DMS153 treated with DMSO at 0.1 percent for 48 hours (cell line): ENCODE measurements around the gene MYH3.

Experiments used
- DNase-seq: peaks from one replicate; lab custom pipeline; 2025; ENCODE audit not compliant: unreplicated experiment; lab: John Stamatoyannopoulos, UW

Gene MYH3

GRCh38 chr17:10649602-10650001 is 7.5 kb downstream of the MYH3 start:
- no peak for DNase-seq

- no peak for DNase-seq
Measured at GRCh38 chr17:10648956-10649355, 8.2 kb downstream of the MYH3 start.

- no peak for DNase-seq
Measured at GRCh38 chr17:10648381-10648780, 8.7 kb downstream of the MYH3 start.

- peak; percentile 1 for DNase-seq
Measured at GRCh38 chr17:10646392-10646990, 10.6 kb downstream of the MYH3 start.

- no peak for DNase-seq
Measured at GRCh38 chr17:10640475-10640874, 16.6 kb downstream of the MYH3 start.

- DNase-seq, result no peak
Measured at GRCh38 chr17:10638151-10638550, 19.0 kb downstream of the MYH3 start.

- no peak for DNase-seq
Measured at GRCh38 chr17:10635290-10635689, 21.8 kb downstream of the MYH3 start.

GRCh38 chr17:10633738-10634379 is 23.2 kb downstream of the MYH3 start:
- no peak for DNase-seq

GRCh38 chr17:10631701-10632100 is 25.4 kb downstream of the MYH3 start:
- no peak for DNase-seq

GRCh38 chr17:10631048-10631700 is 25.9 kb downstream of the MYH3 start:
- DNase-seq, result no peak

- no peak for DNase-seq
Measured at GRCh38 chr17:10629706-10630105, 27.4 kb downstream of the MYH3 start.

- DNase-seq, result no peak
Measured at GRCh38 chr17:10628756-10629155, 28.4 kb downstream of the MYH3 start.

GRCh38 chr17:10626390-10626789 is 30.7 kb downstream of the MYH3 start:
- DNase-seq, result no peak

GRCh38 chr17:10624969-10625368 is 32.1 kb downstream of the MYH3 start:
- no peak for DNase-seq

GRCh38 chr17:10623737-10624338 is 33.3 kb downstream of the MYH3 start:
- DNase-seq, result no peak

- DNase-seq, result no peak
Measured at GRCh38 chr17:10622617-10623485, 34.3 kb downstream of the MYH3 start.

- DNase-seq, result no peak
Measured at GRCh38 chr17:10621397-10621796, 35.7 kb downstream of the MYH3 start.

- no peak for DNase-seq
Measured at GRCh38 chr17:10620823-10621222, 36.3 kb downstream of the MYH3 start.

GRCh38 chr17:10618202-10618635 is 38.9 kb downstream of the MYH3 start:
- DNase-seq, result no peak

- DNase-seq, result no peak
Measured at GRCh38 chr17:10617120-10617505, 40.0 kb downstream of the MYH3 start.

- no peak for DNase-seq
Measured at GRCh38 chr17:10616502-10617119, 40.5 kb downstream of the MYH3 start.
